Kidney (tissue), 14 donors: ENCODE results near the gene ANO10. TPM values are rescaled to one million over a fixed set of nuclear protein-coding genes. Genes with fewer than 3 reads are reported as not detected.

ENCODE experiments used
- DNase-seq, 5 donors: peaks; one replicate each; pipeline ENCODE4 v3.0.0-alpha.2; 2013 to 2020
- FAIRE-seq: peaks from 2 replicates; lab custom pipeline; 2012; peaks lifted over from hg19 to GRCh38; lab: Jason Lieb, UNC
- H3K27ac ChIP-seq, 2 donors: one replicate each; pipeline ENCODE4 v1.7.0; 2013; ENCODE audit warnings: low read depth in 2 of 2, low read length in 2 of 2, inconsistent platforms in 1 of 2
- H3K27me3 ChIP-seq: one replicate; pipeline ENCODE4 v1.7.1; 2013; ENCODE audit warnings: low read length, inconsistent platforms; ENCODE audit not compliant: control insufficient read depth, insufficient read depth
- H3K36me3 ChIP-seq, 3 donors: one replicate each; pipeline versions ENCODE4 v1.7.0 to v1.7.1; 2013; ENCODE audit warnings: low read length in 3 of 3, control low read depth in 1 of 3, inconsistent platforms in 1 of 3; ENCODE audit not compliant: insufficient read depth in 3 of 3, control insufficient read depth in 2 of 3
- H3K4me1 ChIP-seq, 3 donors: one replicate each; pipeline versions ENCODE4 v1.7.0 to v1.7.1; 2013; ENCODE audit warnings: low read length in 3 of 3, inconsistent platforms in 1 of 3, low read depth in 1 of 3; ENCODE audit not compliant: control insufficient read depth in 2 of 3, insufficient read depth in 2 of 3
- H3K4me3 ChIP-seq, 3 donors: one replicate each; pipeline versions ENCODE4 v1.7.0 to v1.8.1; 2013; ENCODE audit warnings: low read length in 3 of 3, control low read depth in 1 of 3, inconsistent platforms in 1 of 3
- H3K9ac ChIP-seq, 3 donors: one replicate each; pipeline versions ENCODE4 v1.7.0 to v1.7.1; 2013; ENCODE audit warnings: low read length in 3 of 3, control low read depth in 1 of 3, inconsistent platforms in 1 of 3
- H3K9me3 ChIP-seq, 3 donors: one replicate each; pipeline versions ENCODE4 v1.7.0 to v1.7.1; 2013; ENCODE audit warnings: low read length in 3 of 3, control low read depth in 1 of 3, inconsistent platforms in 1 of 3; ENCODE audit not compliant: control insufficient read depth in 2 of 3, insufficient read depth in 1 of 3
- CTCF ChIP-seq: IDR thresholded peaks from 3 replicates; pipeline ENCODE4 v1.5.1; 2012; ENCODE audit warnings: mild to moderate bottlenecking, moderate library complexity, borderline replicate concordance; ENCODE audit not compliant: insufficient read depth; ENCODE audit errors: extremely low read depth
- intact Hi-C: fragments of 100-400 bp; cut with DNase I; formaldehyde crosslinking; loops from one replicate; pipeline ENCODE4 v1.11.1; 2022
- polyA plus RNA-seq: library from polyadenylated mRNA; stranded (reverse); fragments of 350-450 nt; fragmentation: Illumina TruSeq; extraction: RNeasy Lipid Tissue Mini Kit (QIAGEN cat#74804); gene quantifications from one replicate; pipeline ENCODE4 v1.2.3, GENCODE V29; 2014; ENCODE audit warnings: low read depth, low replicate concordance; ENCODE audit not compliant: insufficient read depth
- total RNA-seq: library from RNA; stranded (reverse); fragmentation: NEBNext Ultra II Directional; extraction: Animal tissue kit (Norgen Biotek cat#: 25700); gene quantifications from one replicate; pipeline ENCODE4 v1.2.1, GENCODE V29; 2021
- donor health status: control.
- donor health status: control.
- donor health status: control.
- donor health status: control.
- donor health status: control.
- donor health status: DM: yes; HTN: yes; CAD: no.
- donor health status: Normal renal cell carcinoma (clear cell type).

ANO10 gene
- total and polyA plus RNA-seq, 2 donors from 2014 or later: 45.7 to 48.2 TPM

- no peaks in the 10 kb centered on the region for H3K9me3 ChIP-seq
- FAIRE-seq (no peak), DNase-seq (no peak)
- H3K4me1 ChIP-seq: no peaks in the 10 kb centered on the region
- H3K9ac ChIP-seq: no peak overlapping the region
- no peak overlapping the region for H3K27ac ChIP-seq
- intact Hi-C loops: no loop called here
- no peak overlapping the region for H3K4me3 ChIP-seq
- H3K27me3 ChIP-seq: no peaks in the 10 kb centered on the region
- TF ChIP-seq CTCF: no peak
- no peaks in the 10 kb centered on the region for H3K36me3 ChIP-seq
Measured at GRCh38 chr3:43405888-43406642, 215.7 kb downstream of the ANO10 start.

GRCh38 chr3:43400781-43401730, 220.8 kb downstream of the ANO10 start:
- Histone ChIP-seq H3K27ac (no peak overlapping the region), H3K9ac (no peak overlapping the region), H3K9me3 (no peaks in the 10 kb centered on the region), H3K36me3 (no peaks in the 10 kb centered on the region), H3K4me3 (no peak overlapping the region), H3K4me1 (no peaks in the 10 kb centered on the region), H3K27me3 (no peaks in the 10 kb centered on the region)
- TF ChIP-seq CTCF: no peak
- FAIRE-seq (peak; percentile 54), DNase-seq (no peak)
- intact Hi-C loops: no loop called here

GRCh38 chr3:43400167-43400566, 221.6 kb downstream of the ANO10 start:
- Histone ChIP-seq H3K4me1 (no peaks in the 10 kb centered on the region), H3K4me3 (no peak overlapping the region), H3K27me3 (no peaks in the 10 kb centered on the region), H3K27ac (no peak overlapping the region), H3K9ac (no peak overlapping the region), H3K9me3 (no peaks in the 10 kb centered on the region), H3K36me3 (no peaks in the 10 kb centered on the region)
- intact Hi-C loops: no loop called here
- FAIRE-seq (no peak), DNase-seq (no peak)
- no peak for TF ChIP-seq CTCF
